Measurements from ENCODE around the gene SLC13A2.

The SLC13A2 gene

DNA sequence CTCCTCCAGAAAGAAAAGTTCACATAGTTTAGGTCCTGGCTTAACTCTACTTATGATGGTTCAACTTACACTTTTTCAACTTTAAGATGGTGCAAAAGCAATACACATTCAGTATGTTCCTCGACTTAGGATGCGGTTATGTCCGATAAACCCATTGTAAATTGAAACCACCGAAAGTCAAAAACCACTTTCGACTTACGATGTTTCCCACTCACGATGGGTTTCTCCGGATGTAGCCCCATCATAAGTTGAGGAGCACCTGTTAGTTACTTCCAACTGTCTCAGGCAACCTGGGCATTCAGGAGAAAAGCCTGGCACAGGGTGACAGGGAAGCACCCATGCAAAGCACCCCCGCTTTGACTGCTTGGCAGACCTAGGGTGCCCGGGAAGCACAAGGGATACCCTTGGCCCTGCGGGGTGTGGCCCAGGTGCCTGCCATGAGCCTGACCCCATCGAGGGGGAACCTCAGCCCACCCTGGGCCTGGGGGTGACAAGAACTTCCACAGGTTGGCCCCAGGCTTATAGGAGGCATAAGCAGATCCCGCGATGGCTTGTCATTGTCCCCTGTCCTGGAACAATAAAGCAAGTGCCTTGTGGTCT lies 65.0 kb downstream of the SLC13A2 start:
- no peaks in the 10 kb centered on the region for H3F3A ChIP-seq (ENCODE audit: low read depth)
- no peaks in the 10 kb centered on the region for H3K4me1 ChIP-seq (ENCODE audit: insufficient read depth, low read length, poor library complexity, severe bottlenecking)
- no peaks in the 10 kb centered on the region for H3K9me3 ChIP-seq (ENCODE audit: insufficient read depth, low read depth, low read length)
- H3K79me2 ChIP-seq (ENCODE audit: insufficient read depth, low read length) = no peaks in the 10 kb centered on the region
- TF ChIP-seq CTCF (conservative IDR thresholded peaks at IDR 0.05; ENCODE audit: low read length) (no peak), EZH2phosphoT487 (IDR thresholded peaks at IDR 0.05; ENCODE audit: borderline replicate concordance) (no peak)
- H3K27me3 ChIP-seq (ENCODE audit: insufficient read depth, low read length, poor library complexity, severe bottlenecking) = no peaks in the 10 kb centered on the region
- no peaks in the 10 kb centered on the region for H3K36me3 ChIP-seq (ENCODE audit: insufficient read depth, low read length)
- H4K20me1 ChIP-seq (ENCODE audit: insufficient read depth, low read length, poor library complexity, severe bottlenecking) = no peaks in the 10 kb centered on the region
- H3K4me3 ChIP-seq (ENCODE audit: low read length, poor library complexity, severe bottlenecking) = no peak overlapping the region
- H3K9ac ChIP-seq (ENCODE audit: low read depth, low read length, poor library complexity, severe bottlenecking) = no peak overlapping the region
- H2AFZ ChIP-seq (ENCODE audit: low read length) = no peak overlapping the region
- H3K4me2 ChIP-seq (ENCODE audit: low read depth, low read length, poor library complexity, severe bottlenecking) = no peak overlapping the region
- no peaks in the 10 kb centered on the region for H3K9me2 ChIP-seq (replicated peaks; ENCODE audit: low read depth, low read length)

DNA sequence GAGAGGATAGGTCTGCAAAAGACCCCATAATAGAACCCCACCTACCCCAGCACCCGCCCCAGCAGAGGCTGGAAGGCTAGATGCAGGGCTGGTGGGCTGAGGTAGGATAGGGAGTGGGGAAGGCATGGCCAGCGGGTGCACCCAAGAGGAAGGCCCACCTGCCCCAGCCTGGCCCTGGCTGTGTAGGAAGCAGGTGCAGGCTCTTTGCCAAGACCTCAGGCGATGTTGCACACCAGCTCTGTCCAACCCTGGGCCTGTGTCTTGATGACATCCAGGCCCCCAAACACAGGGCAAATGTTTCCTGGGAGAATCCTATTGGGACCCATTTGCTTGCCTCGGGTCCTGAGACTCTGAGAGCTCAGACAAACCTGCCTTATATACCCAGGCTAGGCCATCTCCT lies 66.8 kb downstream of the SLC13A2 start:
- no peaks in the 10 kb centered on the region for H3K79me2 ChIP-seq (ENCODE audit: insufficient read depth, low read length)
- no peaks in the 10 kb centered on the region for H3K9me3 ChIP-seq (ENCODE audit: insufficient read depth, low read depth, low read length)
- H3F3A ChIP-seq (ENCODE audit: low read depth) = no peaks in the 10 kb centered on the region
- H3K4me1 ChIP-seq (ENCODE audit: insufficient read depth, low read length, poor library complexity, severe bottlenecking) = no peaks in the 10 kb centered on the region
- TF ChIP-seq EZH2phosphoT487 (IDR thresholded peaks at IDR 0.05; ENCODE audit: borderline replicate concordance) (no peak), CTCF (conservative IDR thresholded peaks at IDR 0.05; ENCODE audit: low read length) (no peak)
- H3K27me3 ChIP-seq (ENCODE audit: insufficient read depth, low read length, poor library complexity, severe bottlenecking) = no peaks in the 10 kb centered on the region
- H4K20me1 ChIP-seq (ENCODE audit: insufficient read depth, low read length, poor library complexity, severe bottlenecking) = no peaks in the 10 kb centered on the region
- H3K4me2 ChIP-seq (ENCODE audit: low read depth, low read length, poor library complexity, severe bottlenecking) = no peak overlapping the region
- H2AFZ ChIP-seq (ENCODE audit: low read length) = no peak overlapping the region
- no peaks in the 10 kb centered on the region for H3K9me2 ChIP-seq (replicated peaks; ENCODE audit: low read depth, low read length)
- H3K36me3 ChIP-seq (ENCODE audit: insufficient read depth, low read length) = no peaks in the 10 kb centered on the region
- no peak overlapping the region for H3K4me3 ChIP-seq (ENCODE audit: low read length, poor library complexity, severe bottlenecking)
- no peak overlapping the region for H3K9ac ChIP-seq (ENCODE audit: low read depth, low read length, poor library complexity, severe bottlenecking)

GRCh38 chr17:28541439-28541838 lies 68.0 kb downstream of the SLC13A2 start:
- no peaks in the 10 kb centered on the region for H3F3A ChIP-seq (ENCODE audit: low read depth)
- H3K9me3 ChIP-seq (ENCODE audit: insufficient read depth, low read depth, low read length) = no peaks in the 10 kb centered on the region
- H3K9me2 ChIP-seq (replicated peaks; ENCODE audit: low read depth, low read length) = no peaks in the 10 kb centered on the region
- no peak overlapping the region for H3K4me2 ChIP-seq (ENCODE audit: low read depth, low read length, poor library complexity, severe bottlenecking)
- no peaks in the 10 kb centered on the region for H3K79me2 ChIP-seq (ENCODE audit: insufficient read depth, low read length)
- H2AFZ ChIP-seq (ENCODE audit: low read length) = no peak overlapping the region
- H3K9ac ChIP-seq (ENCODE audit: low read depth, low read length, poor library complexity, severe bottlenecking) = no peak overlapping the region
- H3K36me3 ChIP-seq (ENCODE audit: insufficient read depth, low read length) = no peaks in the 10 kb centered on the region
- no peaks in the 10 kb centered on the region for H4K20me1 ChIP-seq (ENCODE audit: insufficient read depth, low read length, poor library complexity, severe bottlenecking)
- no peaks in the 10 kb centered on the region for H3K4me1 ChIP-seq (ENCODE audit: insufficient read depth, low read length, poor library complexity, severe bottlenecking)
- no peak overlapping the region for H3K4me3 ChIP-seq (ENCODE audit: low read length, poor library complexity, severe bottlenecking)
- H3K27me3 ChIP-seq (ENCODE audit: insufficient read depth, low read length, poor library complexity, severe bottlenecking) = no peaks in the 10 kb centered on the region
- no peak for TF ChIP-seq EZH2phosphoT487 (IDR thresholded peaks at IDR 0.05; ENCODE audit: borderline replicate concordance)
- TF ChIP-seq CTCF (conservative IDR thresholded peaks at IDR 0.05; ENCODE audit: low read length) = no peak

Data from Loucy (cell line).